HepG2 (cell line): ENCODE measurements around the gene ENPP1. TPM values are rescaled to one million over a fixed set of nuclear protein-coding genes. Genes with fewer than 3 reads are reported as not detected.

Source experiments
- ATAC-seq: fragments of 200-7000 bp; cut with Tn5 transposase; 3 replicates; pipeline ENCODE4 v1.9.1; 2020; ENCODE audit warnings: mild to moderate bottlenecking, moderate library complexity
- BruUV-seq: library from RNA; stranded (reverse); fragments of 400-500 nt; replicated peaks from 2 replicates; lab custom pipeline; 2021; lab: Mats Ljungman, UMichigan
- CTCF ChIA-PET: fragments of 300-600 bp; formaldehyde crosslinking; extraction: SDS; loops from one replicate; lab custom pipeline; 2021; ENCODE audit warnings: low total read pairs, inconsistent platforms, low intra/inter-chr PET ratio; lab: Yijun Ruan, JAX
- POLR2A ChIA-PET: fragments of 350-600 bp; sonication (Branson Sonifier 250); formaldehyde crosslinking; loops from one replicate; lab custom pipeline; 2020; ENCODE audit warnings: antibody characterized with exemption, inconsistent platforms; lab: Yijun Ruan, JAX
- DNase-seq: peaks from one replicate; pipeline ENCODE4 v3.0.0-alpha.2; 2015; ENCODE audit warnings: low spot score
- FAIRE-seq: peaks from 3 replicates; lab custom pipeline; 2011; peaks lifted over from hg19 to GRCh38; lab: Jason Lieb, UNC
- H2AFZ ChIP-seq: one replicate; pipeline ENCODE4 v1.6.1; 2011; ENCODE audit warnings: low read length, inconsistent platforms
- H3K27ac ChIP-seq: fragments of 300-600 bp; 3 replicates; pipeline ENCODE4 v1.8.0; 2011; ENCODE audit warnings: mixed run types, mild to moderate bottlenecking, mixed read lengths, low read length, inconsistent platforms; ENCODE audit not compliant: insufficient read depth; ENCODE audit errors: extremely low read length
- H3K27me3 ChIP-seq, 2 experiments: fragments of 200-600 bp in 1 of 2; 2 replicates in 1 of 2; 3 replicates in 1 of 2; pipeline versions ENCODE4 v1.6.0 to v1.8.0; 2011; ENCODE audit warnings: low read length in 2 of 2, mild to moderate bottlenecking in 2 of 2, moderate library complexity in 2 of 2, inconsistent platforms in 1 of 2; ENCODE audit not compliant: insufficient read depth in 2 of 2, control insufficient read depth in 1 of 2
- H3K36me3 ChIP-seq, 2 experiments: fragments of 200-600 bp in 1 of 2; replicated peaks in 1 of 2; 2 replicates in 1 of 2; 3 replicates in 1 of 2; pipeline versions ENCODE4 v1.5.1 to v1.8.0; 2011; ENCODE audit warnings: low read length in 2 of 2, inconsistent platforms in 1 of 2; ENCODE audit not compliant: insufficient read depth in 2 of 2, control insufficient read depth in 1 of 2
- H3K4me1 ChIP-seq: 2 replicates; pipeline ENCODE4 v1.5.1; 2012; ENCODE audit warnings: low read length, inconsistent platforms; ENCODE audit not compliant: insufficient read depth
- H3K4me2 ChIP-seq: 2 replicates; pipeline ENCODE4 v1.6.0; 2011; ENCODE audit warnings: low read depth, low read length, inconsistent platforms
- H3K4me3 ChIP-seq, 3 experiments: fragments of 200-600 bp in 1 of 3; sonication (generic), shearing (Covaris generic) in 1 of 3; replicated peaks in 1 of 3; 2 replicates each; pipeline ENCODE4 v1.5.1; 2011 to 2016; ENCODE audit warnings: low read length in 3 of 3, inconsistent platforms in 2 of 3, low read depth in 2 of 3, mild to moderate bottlenecking in 2 of 3, control low read depth in 1 of 3, mixed read lengths in 1 of 3; ENCODE audit not compliant: insufficient read depth in 1 of 3
- H3K79me2 ChIP-seq: one replicate; pipeline ENCODE4 v1.6.1; 2011; ENCODE audit warnings: low read length, inconsistent platforms; ENCODE audit not compliant: insufficient read depth
- H3K9ac ChIP-seq: 2 replicates; pipeline ENCODE4 v1.6.0; 2011; ENCODE audit warnings: mild to moderate bottlenecking, low read depth, low read length, inconsistent platforms; ENCODE audit not compliant: insufficient read depth
- H3K9me3 ChIP-seq: 2 replicates; pipeline ENCODE4 v1.5.1; 2012; ENCODE audit warnings: mild to moderate bottlenecking, low read length
- H4K20me1 ChIP-seq: 2 replicates; pipeline ENCODE4 v1.6.0; 2011; ENCODE audit warnings: inconsistent platforms, mild to moderate bottlenecking, low read length, moderate library complexity; ENCODE audit not compliant: insufficient read depth
- ATF4 ChIP-seq, 2 experiments: fragments of 450-650 bp in 1 of 2; sonication (generic) in 1 of 2; formaldehyde crosslinking; IDR thresholded peaks; 2 replicates each; pipeline versions ENCODE4 v1.5.0 to v1.8.0; 2020 to 2022; ENCODE audit warnings: mild to moderate bottlenecking in 1 of 2, missing genetic modification reagents in 1 of 2
- FOSL2 ChIP-seq: sonication (generic); formaldehyde crosslinking; IDR thresholded peaks from 2 replicates; pipeline ENCODE4 v1.4.0; 2020; ENCODE audit warnings: missing genetic modification reagents
- GABPB1 ChIP-seq: IDR thresholded peaks from 2 replicates; pipeline ENCODE4 v1.6.1; 2016; ENCODE audit warnings: mild to moderate bottlenecking, missing genetic modification reagents, moderate library complexity, missing compliant biosample characterization
- MAFK ChIP-seq, 2 experiments: IDR thresholded peaks in 1 of 2; conservative IDR thresholded peaks in 1 of 2; 2 replicates each; pipeline ENCODE4 v1.6.1; 2011; ENCODE audit warnings: improper control_type of control experiment in 2 of 2, low read length in 2 of 2
- PAX8 ChIP-seq: sonication (generic); formaldehyde crosslinking; IDR thresholded peaks from 2 replicates; pipeline ENCODE4 v1.8.0; 2022; ENCODE audit warnings: mild to moderate bottlenecking, missing genetic modification reagents, borderline replicate concordance
- RBFOX2 ChIP-seq: fragments of 200-400 bp; formaldehyde crosslinking; IDR thresholded peaks from 2 replicates; pipeline ENCODE4 v1.6.1; 2017; ENCODE audit warnings: low read depth, mild to moderate bottlenecking, low read length
- SMARCC2 ChIP-seq: fragments of 450-650 bp; IDR thresholded peaks from 2 replicates; pipeline ENCODE4 v1.6.1; 2017; ENCODE audit warnings: antibody characterized with exemption, mild to moderate bottlenecking
- ZGPAT ChIP-seq: IDR thresholded peaks from 2 replicates; pipeline ENCODE4 v1.6.1; 2016; ENCODE audit warnings: mild to moderate bottlenecking
- ZNF329 ChIP-seq: sonication (generic); formaldehyde crosslinking; IDR thresholded peaks from 2 replicates; pipeline ENCODE4 v1.9.0; 2021; ENCODE audit warnings: low read depth, mild to moderate bottlenecking, missing genetic modification reagents
- ZNF678 ChIP-seq: sonication (generic); formaldehyde crosslinking; IDR thresholded peaks from 2 replicates; pipeline ENCODE4 v1.4.0; 2020; ENCODE audit warnings: mild to moderate bottlenecking, missing genetic modification reagents
- ZNF703 ChIP-seq: sonication (generic); formaldehyde crosslinking; IDR thresholded peaks from 2 replicates; pipeline ENCODE4 v1.5.1; 2020; ENCODE audit warnings: missing genetic modification reagents, mild to moderate bottlenecking, moderate library complexity, borderline replicate concordance
- ZNF747 ChIP-seq: sonication (generic); formaldehyde crosslinking; IDR thresholded peaks from 2 replicates; pipeline ENCODE4 v1.8.1; 2023; ENCODE audit warnings: missing genetic modification reagents, mild to moderate bottlenecking, borderline replicate concordance
- WGBS: methylation state at CpG from one replicate; pipeline ENCODE4 v1.1.6; 2017; ENCODE audit warnings: low lambda C conversion rate; 5-methylcytosine and 5-hydroxymethylcytosine counted together
- in situ Hi-C: cut with HindIII; loops from 2 replicates; pipeline ENCODE4 v1.10.0; 2017; ENCODE audit warnings: low pct_unique_long_range_greater_than_20kb; ENCODE audit not compliant: extremely low pct_ligation_motif_present
- intact Hi-C: fragments of 100-400 bp; cut with micrococcal nuclease; formaldehyde crosslinking; loops from one replicate; pipeline ENCODE4 v1.10.0; 2022; ENCODE audit not compliant: unreplicated experiment
- polyA plus RNA-seq, 8 experiments: library from polyadenylated mRNA; depleted of rRNA in 3 of 8; stranded (reverse) in 7 of 8; unstranded in 1 of 8; fragments of >200 nt; fragmentation: Illumina TruSeq in 4 of 8; extraction: Trizol in 4 of 8; gene quantifications; 2 replicates each; pipeline versions ENCODE4 v1.2.1 to v1.2.3, GENCODE V29; 2011 to 2016; ENCODE audit warnings: low read depth in 4 of 8, missing spikeins in 1 of 8, mixed read lengths in 1 of 8; ENCODE audit not compliant: insufficient read depth in 1 of 8
- total RNA-seq, 5 experiments: library from RNA; depleted of rRNA; stranded (reverse); fragments of >200 nt; fragmentation: Illumina TruSeq; extraction: Trizol; gene quantifications; 2 replicates each; pipeline ENCODE4 v1.2.3, GENCODE V29; 2016; ENCODE audit warnings: low read depth in 1 of 5
- TF ChIP-seq, protein P1 (sequence below): sonication (generic); formaldehyde crosslinking; IDR thresholded peaks from 2 replicates; pipeline ENCODE4 v1.5.0; 2020; ENCODE audit warnings: mild to moderate bottlenecking, missing genetic modification reagents, moderate library complexity
- TF ChIP-seq, protein P2 (sequence below): sonication (generic); formaldehyde crosslinking; IDR thresholded peaks from 2 replicates; pipeline ENCODE4 v1.5.0; 2020; ENCODE audit warnings: missing genetic modification reagents
- TF ChIP-seq, protein P3 (sequence below): sonication (generic); formaldehyde crosslinking; IDR thresholded peaks from 2 replicates; pipeline ENCODE4 v1.8.1; 2023; ENCODE audit warnings: mild to moderate bottlenecking, moderate library complexity, missing genetic modification reagents

ENPP1 gene
- total and polyA plus RNA-seq, 2 of the 13 experiments (the other 11 are each of a cell fraction or from before 2014, with no cell fraction given): 56.5 to 160 TPM

- TF ChIP-seq, protein P1, sequence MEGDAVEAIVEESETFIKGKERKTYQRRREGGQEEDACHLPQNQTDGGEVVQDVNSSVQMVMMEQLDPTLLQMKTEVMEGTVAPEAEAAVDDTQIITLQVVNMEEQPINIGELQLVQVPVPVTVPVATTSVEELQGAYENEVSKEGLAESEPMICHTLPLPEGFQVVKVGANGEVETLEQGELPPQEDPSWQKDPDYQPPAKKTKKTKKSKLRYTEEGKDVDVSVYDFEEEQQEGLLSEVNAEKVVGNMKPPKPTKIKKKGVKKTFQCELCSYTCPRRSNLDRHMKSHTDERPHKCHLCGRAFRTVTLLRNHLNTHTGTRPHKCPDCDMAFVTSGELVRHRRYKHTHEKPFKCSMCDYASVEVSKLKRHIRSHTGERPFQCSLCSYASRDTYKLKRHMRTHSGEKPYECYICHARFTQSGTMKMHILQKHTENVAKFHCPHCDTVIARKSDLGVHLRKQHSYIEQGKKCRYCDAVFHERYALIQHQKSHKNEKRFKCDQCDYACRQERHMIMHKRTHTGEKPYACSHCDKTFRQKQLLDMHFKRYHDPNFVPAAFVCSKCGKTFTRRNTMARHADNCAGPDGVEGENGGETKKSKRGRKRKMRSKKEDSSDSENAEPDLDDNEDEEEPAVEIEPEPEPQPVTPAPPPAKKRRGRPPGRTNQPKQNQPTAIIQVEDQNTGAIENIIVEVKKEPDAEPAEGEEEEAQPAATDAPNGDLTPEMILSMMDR (CRISPR knock-in tag): no peak
- TF ChIP-seq RBFOX2 (peak; percentile 41; the same call in 1 of the 2 replicates), SMARCC2 (no peak), ATF4 (CRISPR knock-in tag; IDR thresholded peaks at IDR 0.05) (no peak), ZNF678 (CRISPR knock-in tag) (no peak), ZNF329 (CRISPR knock-in tag) (no peak), ZGPAT (no peak)
These were observed 47.0 kb downstream of the ENPP1 start (continued) for GRCh38 chr6:131854803-131855202.

- ChIA-PET CTCF (no interaction called here), POLR2A (interaction anchor here (0.7 to 1.3 kb wide), 2 partner anchors 9 to 53 kb away, joined by 3 read pairs; no protein-coding TSS in a partner anchor)
- in situ Hi-C loops (no loop called here), intact Hi-C loops (no loop called here)
- H3K79me2 ChIP-seq: no peaks in the 10 kb centered on the region
- H3K9ac ChIP-seq: no peak overlapping the region
- H3K36me3 ChIP-seq: peaks cover 25 to 72% of the 10 kb centered on the region in 2 experiments
- H3K4me1 ChIP-seq: peaks cover 15% of the 10 kb centered on the region
- no peak for DNase-seq
- no peaks in the 10 kb centered on the region for H3K27me3 ChIP-seq
- H3K4me2 ChIP-seq: no peak overlapping the region
- ATAC-seq: no peak
- H3K9me3 ChIP-seq: no peaks in the 10 kb centered on the region
- H3K27ac ChIP-seq: no peak overlapping the region
- no peaks in the 10 kb centered on the region; the same call in 1 of the 2 replicates for H4K20me1 ChIP-seq
- no TSS peak for BruUV-seq
- FAIRE-seq: no peak
- WGBS: 78% methylated on average over 2 of the region's 2 CpGs
- no peak overlapping the region for H3K4me3 ChIP-seq
- H2AFZ ChIP-seq: no peak overlapping the region
- TF ChIP-seq, protein P2, sequence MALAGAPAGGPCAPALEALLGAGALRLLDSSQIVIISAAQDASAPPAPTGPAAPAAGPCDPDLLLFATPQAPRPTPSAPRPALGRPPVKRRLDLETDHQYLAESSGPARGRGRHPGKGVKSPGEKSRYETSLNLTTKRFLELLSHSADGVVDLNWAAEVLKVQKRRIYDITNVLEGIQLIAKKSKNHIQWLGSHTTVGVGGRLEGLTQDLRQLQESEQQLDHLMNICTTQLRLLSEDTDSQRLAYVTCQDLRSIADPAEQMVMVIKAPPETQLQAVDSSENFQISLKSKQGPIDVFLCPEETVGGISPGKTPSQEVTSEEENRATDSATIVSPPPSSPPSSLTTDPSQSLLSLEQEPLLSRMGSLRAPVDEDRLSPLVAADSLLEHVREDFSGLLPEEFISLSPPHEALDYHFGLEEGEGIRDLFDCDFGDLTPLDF (CRISPR knock-in tag): no peak
- no peak for TF ChIP-seq PAX8 (CRISPR knock-in tag)
- TF ChIP-seq, protein P3, sequence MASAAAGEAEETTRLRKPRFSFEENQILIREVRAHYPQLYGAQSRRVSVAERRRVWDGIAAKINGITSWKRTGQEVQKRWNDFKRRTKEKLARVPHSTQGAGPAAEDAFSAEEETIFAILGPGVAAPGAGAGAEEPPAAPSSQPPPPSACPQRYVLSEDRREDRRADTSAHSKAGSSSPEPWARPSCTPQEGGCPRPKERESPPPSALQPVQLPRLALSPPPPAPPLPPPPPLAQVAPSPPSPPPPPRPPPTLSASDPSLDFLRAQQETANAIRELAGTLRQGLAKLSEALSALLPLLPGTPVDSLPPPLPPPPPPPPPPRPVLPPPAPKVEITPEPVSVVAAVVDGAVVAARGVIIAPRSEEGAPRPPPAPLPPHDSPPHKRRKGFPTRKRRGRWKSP: no peak
- TF ChIP-seq ZNF747 (CRISPR knock-in tag): no peak
- peak; percentile 91 to 94 for TF ChIP-seq MAFK (conservative IDR thresholded peaks at IDR 0.05 in 1 of 2, IDR thresholded peaks at IDR 0.05 in 1 of 2; ENCODE audit: low read length in 2 of 2)
- no peak for TF ChIP-seq FOSL2 (CRISPR knock-in tag)
- TF ChIP-seq GABPB1 (CRISPR knock-in tag): no peak
- TF ChIP-seq ZNF703 (CRISPR knock-in tag): no peak
These were observed 51.1 kb downstream of the ENPP1 start for GRCh38 chr6:131858765-131859415.
